OCI-LY1 (cell line): ENCODE data around the gene MADD.

Experiments used
- H2AFZ ChIP-seq: fragments of 200-600 bp; sonication (generic), shearing (Covaris generic); 2 replicates; pipeline ENCODE4 v1.6.0; 2014; ENCODE audit warnings: antibody characterized with exemption, mild to moderate bottlenecking, low read length
- H3F3A ChIP-seq: fragments of 200-600 bp; sonication (generic), shearing (Covaris generic); 2 replicates; pipeline ENCODE4 v1.6.0; 2014; ENCODE audit warnings: mild to moderate bottlenecking, antibody characterized with exemption, low read length, moderate library complexity; ENCODE audit not compliant: insufficient read depth
- H3K27ac ChIP-seq: fragments of 200-600 bp; sonication (generic); 2 replicates; pipeline ENCODE4 v1.5.1; 2014; ENCODE audit warnings: low read length, mixed run types, mild to moderate bottlenecking, low read depth; ENCODE audit not compliant: poor library complexity, severe bottlenecking
- H3K27me3 ChIP-seq: fragments of 200-600 bp; sonication (generic); 2 replicates; pipeline ENCODE4 v1.6.0; 2014; ENCODE audit warnings: antibody characterized with exemption, mild to moderate bottlenecking, low read length, moderate library complexity; ENCODE audit not compliant: insufficient read depth
- H3K36me3 ChIP-seq: fragments of 200-600 bp; sonication (generic); 2 replicates; pipeline ENCODE4 v1.6.1; 2014; ENCODE audit warnings: mild to moderate bottlenecking, antibody characterized with exemption, low read length, moderate library complexity, mixed read lengths; ENCODE audit not compliant: insufficient read depth
- H3K4me1 ChIP-seq: fragments of 200-600 bp; sonication (generic); 2 replicates; pipeline ENCODE4 v1.5.1; 2014; ENCODE audit warnings: mild to moderate bottlenecking, low read length, moderate library complexity; ENCODE audit not compliant: insufficient read depth, severe bottlenecking
- H3K4me2 ChIP-seq: fragments of 200-600 bp; sonication (generic), shearing (Covaris generic); 2 replicates; pipeline ENCODE4 v1.6.1; 2014; ENCODE audit warnings: low read length
- H3K4me3 ChIP-seq: fragments of 200-600 bp; sonication (generic); 2 replicates; pipeline ENCODE4 v1.5.1; 2014; ENCODE audit warnings: low read length, low read depth, mild to moderate bottlenecking, mixed read lengths; ENCODE audit not compliant: poor library complexity, severe bottlenecking
- H3K79me2 ChIP-seq: fragments of 200-600 bp; shearing (Covaris generic); 2 replicates; pipeline ENCODE4 v1.6.1; 2016; ENCODE audit warnings: mixed run types, low read length, mixed read lengths; ENCODE audit not compliant: insufficient read depth
- H3K9ac ChIP-seq: fragments of 200-600 bp; sonication (generic), shearing (Covaris generic); 2 replicates; pipeline ENCODE4 v1.6.1; 2014; ENCODE audit warnings: mild to moderate bottlenecking, low read length, mixed read lengths
- H3K9me2 ChIP-seq: fragments of 200-600 bp; sonication (generic), shearing (Covaris generic); 2 replicates; pipeline ENCODE4 v1.6.1; 2014; ENCODE audit warnings: low read depth, mild to moderate bottlenecking, low read length, mixed read lengths
- H3K9me3 ChIP-seq: fragments of 200-600 bp; shearing (Covaris generic); 2 replicates; pipeline ENCODE4 v1.6.1; 2014; ENCODE audit warnings: low read length, mixed read lengths
- H4K20me1 ChIP-seq: fragments of 200-600 bp; sonication (generic), shearing (Covaris generic); 2 replicates; pipeline ENCODE4 v1.6.0; 2016; ENCODE audit warnings: mild to moderate bottlenecking, low read length; ENCODE audit not compliant: insufficient read depth
- CTCF ChIP-seq: fragments of 200-600 bp; sonication (generic), shearing (Covaris generic); IDR thresholded peaks from 2 replicates; pipeline ENCODE4 v1.5.1; 2017; ENCODE audit warnings: mild to moderate bottlenecking, antibody characterized with exemption, low read length, moderate library complexity, mixed read lengths
- EZH2 ChIP-seq: fragments of 200-600 bp; sonication (generic), shearing (Covaris generic); IDR thresholded peaks from 2 replicates; pipeline ENCODE4 v1.8.0; 2017; ENCODE audit warnings: borderline replicate concordance, mixed run types, mild to moderate bottlenecking, antibody characterized with exemption, low read length, moderate library complexity, mixed read lengths

The MADD gene

GRCh38 chr11:47376525-47377371 is 106.8 kb downstream of the MADD start:
- no peaks in the 10 kb centered on the region for H3K9me3 ChIP-seq
- H3K4me2 ChIP-seq, result peak overlapping the region; percentile 71
- TF ChIP-seq EZH2 (no peak), CTCF (no peak; the same call in none of the 2 replicates)
- no peaks in the 10 kb centered on the region for H4K20me1 ChIP-seq
- no peak overlapping the region for H2AFZ ChIP-seq
- H3K4me3 ChIP-seq, result peak overlapping the region; percentile 86
- H3F3A ChIP-seq, result no peaks in the 10 kb centered on the region
- no peaks in the 10 kb centered on the region for H3K27me3 ChIP-seq
- H3K9me2 ChIP-seq, result no peaks in the 10 kb centered on the region
- peak overlapping the region; percentile 90 for H3K27ac ChIP-seq
- H3K79me2 ChIP-seq, result peaks cover 14% of the 10 kb centered on the region; the same call in 1 of the 2 replicates
- peak overlapping the region; percentile 89 for H3K9ac ChIP-seq
- peaks cover 29% of the 10 kb centered on the region for H3K36me3 ChIP-seq
- peaks cover 45% of the 10 kb centered on the region for H3K4me1 ChIP-seq

DNA sequence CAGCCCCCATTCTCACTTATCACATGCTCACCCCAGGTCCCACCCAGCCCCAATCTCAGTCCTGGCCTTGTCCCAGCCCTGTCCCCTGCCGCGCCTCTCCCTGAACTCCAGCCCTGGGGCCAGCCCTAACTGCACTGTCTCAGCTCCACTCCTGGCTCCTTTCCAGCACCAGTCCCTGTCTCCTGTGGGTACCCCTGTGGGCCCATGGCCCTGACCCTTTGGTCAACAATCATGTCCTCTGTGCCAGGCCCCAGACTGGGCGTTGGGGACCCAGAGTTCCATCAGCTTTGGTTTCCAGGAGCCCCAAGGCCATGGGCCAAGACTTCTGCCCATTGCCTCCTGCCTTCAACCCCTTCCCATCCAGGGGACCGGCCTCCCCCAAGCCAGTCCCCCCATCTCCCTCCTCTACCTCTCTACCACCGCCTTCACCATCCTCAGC is 107.7 kb downstream of the MADD start:
- Histone ChIP-seq H3F3A (no peaks in the 10 kb centered on the region), H3K9me3 (no peaks in the 10 kb centered on the region), H3K9me2 (no peaks in the 10 kb centered on the region), H2AFZ (no peak overlapping the region), H3K4me2 (peak overlapping the region; percentile 71), H4K20me1 (no peaks in the 10 kb centered on the region), H3K4me3 (peak overlapping the region; percentile 86), H3K4me1 (peaks cover 45% of the 10 kb centered on the region), H3K27ac (peak overlapping the region; percentile 90), H3K9ac (peak overlapping the region; percentile 89), H3K27me3 (no peaks in the 10 kb centered on the region), H3K79me2 (peaks cover 14% of the 10 kb centered on the region; the same call in 1 of the 2 replicates), H3K36me3 (peaks cover 21% of the 10 kb centered on the region)
- TF ChIP-seq EZH2 (no peak), CTCF (no peak)

GRCh38 chr11:47378010-47378835 is 108.3 kb downstream of the MADD start, which contains the start of gene SPI1:
Gene SPI1 (minus strand): TSS chr11:47378547. CDS start chr11:47378353, 194 bp downstream.
- H3K9me2 ChIP-seq, result no peaks in the 10 kb centered on the region
- H3K4me1 ChIP-seq, result peaks cover 45% of the 10 kb centered on the region
- peak within 1 kb of the TSS; percentile 86 for H3K4me3 ChIP-seq
- no peak for TF ChIP-seq EZH2
- no peak for TF ChIP-seq CTCF
- peaks cover 18% of the 10 kb centered on the region; the same call in 1 of the 2 replicates for H3K36me3 ChIP-seq
- peak within 1 kb of the TSS; percentile 90 for H3K27ac ChIP-seq
- H3K79me2 ChIP-seq, result peaks cover 14% of the 10 kb centered on the region; the same call in 1 of the 2 replicates
- H3F3A ChIP-seq, result no peaks in the 10 kb centered on the region
- H3K27me3 ChIP-seq, result no peaks in the 10 kb centered on the region
- H2AFZ ChIP-seq, result no peak within 1 kb of the TSS
- H3K4me2 ChIP-seq, result peak within 1 kb of the TSS; percentile 71
- peak within 1 kb of the TSS; percentile 89 for H3K9ac ChIP-seq
- H3K9me3 ChIP-seq, result no peaks in the 10 kb centered on the region
- no peaks in the 10 kb centered on the region for H4K20me1 ChIP-seq
